HepG2 (cell line): Measurements from ENCODE around the gene EGR4. TPM values are rescaled to one million over a fixed set of nuclear protein-coding genes. Genes with fewer than 3 reads are reported as not detected.

Experiments
- GTF3A ChIP-seq: sonication (generic); formaldehyde crosslinking; conservative IDR thresholded peaks from 2 replicates; pipeline ENCODE4 v1.4.0; 2020; ENCODE audit warnings: mild to moderate bottlenecking, missing genetic modification reagents
- HNF4G ChIP-seq, 2 experiments: sonication (generic) in 1 of 2; formaldehyde crosslinking in 1 of 2; IDR thresholded peaks; 2 replicates each; pipeline versions ENCODE4 v1.4.0 to v1.6.1; 2011 to 2020; ENCODE audit warnings: borderline replicate concordance in 2 of 2, low read depth in 2 of 2, mild to moderate bottlenecking in 2 of 2, low read length in 1 of 2, missing genetic modification reagents in 1 of 2, moderate library complexity in 1 of 2
- JDP2 ChIP-seq: sonication (generic); formaldehyde crosslinking; IDR thresholded peaks from 2 replicates; pipeline ENCODE4 v1.8.1; 2022; ENCODE audit warnings: missing genetic modification reagents, borderline replicate concordance
- KMT2B ChIP-seq: IDR thresholded peaks from 2 replicates; pipeline ENCODE4 v1.6.1; 2016; ENCODE audit warnings: missing genetic modification reagents, missing compliant biosample characterization
- NFRKB ChIP-seq: fragments of 450-650 bp; IDR thresholded peaks from 2 replicates; pipeline ENCODE4 v1.6.1; 2017
- NR3C1 ChIP-seq: sonication (generic); formaldehyde crosslinking; IDR thresholded peaks from 2 replicates; pipeline ENCODE4 v1.4.0; 2020; ENCODE audit warnings: missing genetic modification reagents
- PAWR ChIP-seq: sonication (generic); formaldehyde crosslinking; IDR thresholded peaks from 2 replicates; pipeline ENCODE4 v1.4.0; 2020; ENCODE audit warnings: missing genetic modification reagents, mild to moderate bottlenecking, borderline replicate concordance
- PHF20 ChIP-seq: sonication (generic); formaldehyde crosslinking; IDR thresholded peaks from 2 replicates; pipeline ENCODE4 v1.5.0; 2020; ENCODE audit warnings: mild to moderate bottlenecking, missing genetic modification reagents
- REL ChIP-seq: sonication (generic); formaldehyde crosslinking; conservative IDR thresholded peaks from 2 replicates; pipeline ENCODE4 v1.8.0; 2022; ENCODE audit warnings: mild to moderate bottlenecking, missing genetic modification reagents, moderate library complexity
- SALL2 ChIP-seq: sonication (generic); formaldehyde crosslinking; IDR thresholded peaks from 2 replicates; pipeline ENCODE4 v1.8.1; 2023; ENCODE audit warnings: mild to moderate bottlenecking, missing genetic modification reagents, inconsistent platforms
- SCMH1 ChIP-seq: sonication (generic); formaldehyde crosslinking; IDR thresholded peaks from 2 replicates; pipeline ENCODE4 v1.9.0; 2021; ENCODE audit warnings: missing genetic modification reagents, mild to moderate bottlenecking, borderline replicate concordance
- ZBTB7A ChIP-seq: sonication (generic); formaldehyde crosslinking; IDR thresholded peaks from 2 replicates; pipeline ENCODE4 v1.8.0; 2022; ENCODE audit warnings: mild to moderate bottlenecking, missing genetic modification reagents
- ZEB1 ChIP-seq: IDR thresholded peaks from 2 replicates; pipeline ENCODE4 v1.6.1; 2012; ENCODE audit warnings: mild to moderate bottlenecking, low read depth, inconsistent platforms; ENCODE audit not compliant: insufficient replicate concordance
- ZFY ChIP-seq: sonication (generic); formaldehyde crosslinking; IDR thresholded peaks from 2 replicates; pipeline ENCODE4 v1.4.0; 2020; ENCODE audit warnings: missing genetic modification reagents
- ZKSCAN1 ChIP-seq: fragments of 150-350 bp; IDR thresholded peaks from 2 replicates; pipeline ENCODE4 v1.6.1; 2014; ENCODE audit warnings: low read length
- ZMYM2 ChIP-seq: sonication (generic); formaldehyde crosslinking; IDR thresholded peaks from 2 replicates; pipeline ENCODE4 v1.8.0; 2022; ENCODE audit warnings: mild to moderate bottlenecking, missing genetic modification reagents
- ZNF207 ChIP-seq: fragments of 450-650 bp; IDR thresholded peaks from 2 replicates; pipeline ENCODE4 v1.6.1; 2016; ENCODE audit warnings: antibody characterized with exemption, borderline replicate concordance
- ZNF292 ChIP-seq: sonication (generic); formaldehyde crosslinking; IDR thresholded peaks from 2 replicates; pipeline ENCODE4 v1.8.1; 2022; ENCODE audit warnings: mild to moderate bottlenecking, low read depth, missing genetic modification reagents, borderline replicate concordance
- ZNF367 ChIP-seq: sonication (generic); formaldehyde crosslinking; IDR thresholded peaks from 2 replicates; pipeline ENCODE4 v1.4.0; 2020; ENCODE audit warnings: missing genetic modification reagents, borderline replicate concordance
- ZNF431 ChIP-seq: sonication (generic); formaldehyde crosslinking; IDR thresholded peaks from 2 replicates; pipeline ENCODE4 v1.9.0; 2022; ENCODE audit warnings: missing genetic modification reagents, low read depth, mild to moderate bottlenecking, borderline replicate concordance
- ZNF550 ChIP-seq: sonication (generic); formaldehyde crosslinking; IDR thresholded peaks from 2 replicates; pipeline ENCODE4 v1.4.0; 2020; ENCODE audit warnings: mild to moderate bottlenecking, missing genetic modification reagents, borderline replicate concordance
- ZNF7 ChIP-seq: IDR thresholded peaks from 2 replicates; pipeline ENCODE4 v1.6.1; 2016; ENCODE audit warnings: missing biosample characterization, missing genetic modification reagents
- ZNF777 ChIP-seq: sonication (generic); formaldehyde crosslinking; IDR thresholded peaks from 2 replicates; pipeline ENCODE4 v1.4.0; 2020; ENCODE audit warnings: missing genetic modification reagents
- ZNF788 ChIP-seq: sonication (generic); formaldehyde crosslinking; IDR thresholded peaks from 2 replicates; pipeline ENCODE4 v1.5.0; 2020; ENCODE audit warnings: mild to moderate bottlenecking, missing genetic modification reagents, borderline replicate concordance
- polyA plus RNA-seq, 8 experiments: library from polyadenylated mRNA; depleted of rRNA in 3 of 8; stranded (reverse) in 7 of 8; unstranded in 1 of 8; fragments of >200 nt; fragmentation: Illumina TruSeq in 4 of 8; extraction: Trizol in 4 of 8; gene quantifications; 2 replicates each; pipeline versions ENCODE4 v1.2.1 to v1.2.3, GENCODE V29; 2011 to 2016; ENCODE audit warnings: low read depth in 4 of 8, missing spikeins in 1 of 8, mixed read lengths in 1 of 8; ENCODE audit not compliant: insufficient read depth in 1 of 8
- total RNA-seq, 5 experiments: library from RNA; depleted of rRNA; stranded (reverse); fragments of >200 nt; fragmentation: Illumina TruSeq; extraction: Trizol; gene quantifications; 2 replicates each; pipeline ENCODE4 v1.2.3, GENCODE V29; 2016; ENCODE audit warnings: low read depth in 1 of 5
- TF ChIP-seq, protein P1 (sequence below): sonication (generic); formaldehyde crosslinking; conservative IDR thresholded peaks from 2 replicates; pipeline ENCODE4 v1.4.0; 2020; ENCODE audit warnings: missing genetic modification reagents
- TF ChIP-seq, protein P2 (sequence below): sonication (generic); formaldehyde crosslinking; IDR thresholded peaks from 2 replicates; pipeline ENCODE4 v1.5.0; 2020; ENCODE audit warnings: missing genetic modification reagents, mild to moderate bottlenecking, borderline replicate concordance
- TF ChIP-seq, protein P3 (sequence below): sonication (generic); formaldehyde crosslinking; IDR thresholded peaks from 2 replicates; pipeline ENCODE4 v1.5.1; 2020; ENCODE audit warnings: missing genetic modification reagents, mild to moderate bottlenecking, borderline replicate concordance
- TF ChIP-seq, protein P4 (sequence below): sonication (generic); formaldehyde crosslinking; IDR thresholded peaks from 2 replicates; pipeline ENCODE4 v1.8.1; 2023; ENCODE audit warnings: mild to moderate bottlenecking, moderate library complexity, missing genetic modification reagents

EGR4 gene
- total and polyA plus RNA-seq, 2 of the 13 experiments (the other 11 are each of a cell fraction or from before 2014, with no cell fraction given) = not detected

DNA sequence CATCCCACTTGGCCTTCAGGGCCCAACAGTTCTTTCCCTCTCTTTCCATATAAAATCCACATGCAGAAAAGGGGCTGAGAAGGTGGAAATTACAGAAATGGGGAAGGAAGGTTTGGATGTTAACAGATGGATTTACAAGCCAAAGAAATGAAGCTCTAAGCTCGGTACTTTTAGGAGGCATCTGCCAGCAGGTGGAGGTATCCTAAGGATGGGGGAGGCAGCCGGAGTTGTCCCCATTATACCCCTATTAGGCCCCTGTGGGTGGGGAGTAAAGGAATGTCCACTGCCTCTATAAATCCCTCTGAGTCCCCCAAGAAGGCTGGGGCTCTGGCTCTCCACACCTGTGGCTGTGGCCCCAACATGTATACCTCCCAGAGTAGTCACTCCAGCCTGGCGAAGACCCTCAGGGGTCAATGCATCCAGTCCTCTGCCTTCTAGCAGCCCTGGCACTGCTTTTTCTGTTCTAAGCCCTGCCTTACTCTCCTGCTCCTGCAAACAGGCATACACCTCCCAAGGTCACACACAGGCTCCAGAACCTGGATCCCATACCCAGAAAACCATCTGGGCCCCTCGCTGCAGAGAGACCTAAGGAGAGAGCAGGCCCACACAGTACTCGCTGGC lies 10.3 kb downstream of the EGR4 start (continued):
- TF ChIP-seq ZNF777 (0 out of 2 replicates have a peak, but pooled peaks have one; percentile 1), ZFY (no peak), PAWR (CRISPR knock-in tag) (no peak), ZNF207 (no peak), HNF4G (IDR thresholded peaks at IDR 0.05; ENCODE audit: borderline replicate concordance, low read depth, low read length) (no peak), HNF4G (CRISPR knock-in tag; IDR thresholded peaks at IDR 0.05; ENCODE audit: borderline replicate concordance, low read depth) (no peak), ZNF367 (CRISPR knock-in tag) (no peak), ZKSCAN1 (no peak), ZNF550 (0 out of 2 replicates have a peak, but pooled peaks have one; percentile 61), PHF20 (CRISPR knock-in tag) (0 out of 2 replicates have a peak, but pooled peaks have one; percentile 16), REL (CRISPR knock-in tag) (no peak), ZNF292 (CRISPR knock-in tag) (peak; percentile 50; the same call in 1 of the 2 replicates), ZNF7 (CRISPR knock-in tag) (no peak), NFRKB (no peak), SALL2 (CRISPR knock-in tag) (no peak), ZEB1 (no peak), ZMYM2 (CRISPR knock-in tag) (no peak), KMT2B (CRISPR knock-in tag) (no peak), NR3C1 (CRISPR knock-in tag) (no peak), SCMH1 (CRISPR knock-in tag) (no peak), ZNF431 (CRISPR knock-in tag) (no peak), GTF3A (CRISPR knock-in tag) (0 out of 2 replicates have a peak, but pooled peaks have one; percentile 24), ZNF788 (peak; percentile 35; the same call in 1 of the 2 replicates), JDP2 (CRISPR knock-in tag) (no peak), ZBTB7A (0 out of 2 replicates have a peak, but pooled peaks have one; percentile 29)
- TF ChIP-seq, protein P1, sequence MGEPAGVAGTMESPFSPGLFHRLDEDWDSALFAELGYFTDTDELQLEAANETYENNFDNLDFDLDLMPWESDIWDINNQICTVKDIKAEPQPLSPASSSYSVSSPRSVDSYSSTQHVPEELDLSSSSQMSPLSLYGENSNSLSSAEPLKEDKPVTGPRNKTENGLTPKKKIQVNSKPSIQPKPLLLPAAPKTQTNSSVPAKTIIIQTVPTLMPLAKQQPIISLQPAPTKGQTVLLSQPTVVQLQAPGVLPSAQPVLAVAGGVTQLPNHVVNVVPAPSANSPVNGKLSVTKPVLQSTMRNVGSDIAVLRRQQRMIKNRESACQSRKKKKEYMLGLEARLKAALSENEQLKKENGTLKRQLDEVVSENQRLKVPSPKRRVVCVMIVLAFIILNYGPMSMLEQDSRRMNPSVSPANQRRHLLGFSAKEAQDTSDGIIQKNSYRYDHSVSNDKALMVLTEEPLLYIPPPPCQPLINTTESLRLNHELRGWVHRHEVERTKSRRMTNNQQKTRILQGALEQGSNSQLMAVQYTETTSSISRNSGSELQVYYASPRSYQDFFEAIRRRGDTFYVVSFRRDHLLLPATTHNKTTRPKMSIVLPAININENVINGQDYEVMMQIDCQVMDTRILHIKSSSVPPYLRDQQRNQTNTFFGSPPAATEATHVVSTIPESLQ (CRISPR knock-in tag) = no peak
- TF ChIP-seq, protein P2, sequence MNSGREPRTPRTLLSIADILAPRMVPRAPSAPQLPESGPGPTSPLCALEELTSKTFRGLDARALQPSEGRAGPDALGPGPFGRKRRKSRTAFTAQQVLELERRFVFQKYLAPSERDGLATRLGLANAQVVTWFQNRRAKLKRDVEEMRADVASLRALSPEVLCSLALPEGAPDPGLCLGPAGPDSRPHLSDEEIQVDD (CRISPR knock-in tag) = no peak
- TF ChIP-seq, protein P3, sequence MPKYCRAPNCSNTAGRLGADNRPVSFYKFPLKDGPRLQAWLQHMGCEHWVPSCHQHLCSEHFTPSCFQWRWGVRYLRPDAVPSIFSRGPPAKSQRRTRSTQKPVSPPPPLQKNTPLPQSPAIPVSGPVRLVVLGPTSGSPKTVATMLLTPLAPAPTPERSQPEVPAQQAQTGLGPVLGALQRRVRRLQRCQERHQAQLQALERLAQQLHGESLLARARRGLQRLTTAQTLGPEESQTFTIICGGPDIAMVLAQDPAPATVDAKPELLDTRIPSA (CRISPR knock-in tag) = no peak
- TF ChIP-seq, protein P4, sequence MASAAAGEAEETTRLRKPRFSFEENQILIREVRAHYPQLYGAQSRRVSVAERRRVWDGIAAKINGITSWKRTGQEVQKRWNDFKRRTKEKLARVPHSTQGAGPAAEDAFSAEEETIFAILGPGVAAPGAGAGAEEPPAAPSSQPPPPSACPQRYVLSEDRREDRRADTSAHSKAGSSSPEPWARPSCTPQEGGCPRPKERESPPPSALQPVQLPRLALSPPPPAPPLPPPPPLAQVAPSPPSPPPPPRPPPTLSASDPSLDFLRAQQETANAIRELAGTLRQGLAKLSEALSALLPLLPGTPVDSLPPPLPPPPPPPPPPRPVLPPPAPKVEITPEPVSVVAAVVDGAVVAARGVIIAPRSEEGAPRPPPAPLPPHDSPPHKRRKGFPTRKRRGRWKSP (CRISPR knock-in tag) = no peak
